GM18517 (cell line): ENCODE data around the gene HS3ST4.

Source experiments
- ATAC-seq: cut with Tn5 transposase; IDR thresholded peaks from one replicate; pipeline ENCODE4 v1.9.1; 2021; ENCODE audit warnings: mild to moderate bottlenecking, moderate library complexity; ENCODE audit not compliant: unreplicated experiment

Gene HS3ST4

DNA sequence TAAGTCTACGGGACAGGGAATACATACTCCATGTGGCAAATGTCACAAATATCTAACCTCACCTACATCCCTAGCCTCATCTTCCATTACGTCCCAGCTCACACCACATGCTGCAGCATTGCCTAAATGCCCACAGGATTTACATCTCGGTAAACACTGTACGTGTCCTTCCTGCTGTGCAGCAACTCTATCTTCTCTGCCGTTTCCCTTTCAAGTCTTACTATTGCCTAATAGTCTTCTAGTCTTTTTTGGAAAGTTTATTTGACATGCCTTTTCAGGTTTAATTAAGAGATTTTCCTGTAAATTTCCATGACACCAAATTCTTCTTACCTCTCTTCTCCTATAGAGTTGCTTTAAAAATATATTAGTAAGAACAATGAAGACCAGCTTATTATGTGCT lies 120.5 kb downstream of the HS3ST4 start:
- no peak for ATAC-seq

DNA sequence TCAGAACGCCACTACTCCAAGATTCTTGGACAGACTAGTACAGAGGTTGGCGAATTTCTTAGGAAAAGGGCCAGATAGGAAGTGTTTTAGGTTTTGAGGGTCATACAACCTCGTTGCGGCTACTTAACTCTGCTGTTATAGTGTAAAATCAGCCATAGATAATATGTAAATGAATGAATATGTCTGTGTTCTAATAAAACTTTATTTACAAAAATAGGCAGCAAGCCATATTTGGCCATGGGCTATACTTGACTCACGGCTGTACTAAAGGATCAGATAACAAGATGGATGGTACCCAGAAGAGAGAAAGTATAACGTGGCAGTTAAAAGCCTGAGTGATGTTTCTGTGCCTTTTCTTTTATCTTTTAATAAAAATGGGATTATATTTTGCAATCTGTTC lies 125.5 kb downstream of the HS3ST4 start:
- ATAC-seq: no peak

DNA sequence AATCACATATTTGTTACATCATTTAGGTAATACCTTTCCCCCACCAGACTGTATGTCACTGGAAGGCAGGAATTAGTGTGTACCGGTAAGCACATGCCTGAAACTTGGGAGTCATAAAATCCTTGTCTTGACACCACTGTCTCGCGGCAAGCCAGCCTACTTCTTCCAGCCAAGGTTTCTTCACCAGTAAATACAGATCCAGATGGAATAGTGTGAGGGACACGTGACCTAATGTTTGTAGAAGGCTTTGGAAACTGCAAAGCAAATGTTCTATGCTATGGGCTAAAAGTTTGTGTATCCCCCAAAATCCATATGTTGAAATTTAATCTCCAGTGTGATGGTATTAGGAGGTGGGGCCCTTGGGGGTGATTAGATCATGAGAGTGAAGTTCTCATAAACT lies 126.1 kb downstream of the HS3ST4 start:
- no peak for ATAC-seq

DNA sequence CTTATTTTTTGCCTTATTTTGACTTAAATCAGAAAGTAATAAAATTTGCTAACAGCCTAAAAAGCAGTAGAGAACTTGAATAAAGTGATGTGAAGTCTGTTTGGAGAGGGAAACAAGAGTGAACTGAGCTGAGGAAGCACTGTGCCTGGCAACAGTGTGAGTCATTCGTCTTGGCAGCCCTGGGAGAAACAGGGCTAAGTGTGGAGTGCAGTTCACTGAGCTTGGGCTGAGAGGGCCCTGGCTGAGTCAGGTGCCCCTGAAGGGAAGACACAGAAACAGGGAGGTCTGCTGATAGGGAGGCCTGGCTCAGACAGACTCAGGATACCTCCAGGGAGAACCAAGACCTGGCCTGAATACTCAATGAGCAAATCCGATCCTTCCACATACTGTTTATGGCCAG lies 132.1 kb downstream of the HS3ST4 start:
- no peak for ATAC-seq

DNA sequence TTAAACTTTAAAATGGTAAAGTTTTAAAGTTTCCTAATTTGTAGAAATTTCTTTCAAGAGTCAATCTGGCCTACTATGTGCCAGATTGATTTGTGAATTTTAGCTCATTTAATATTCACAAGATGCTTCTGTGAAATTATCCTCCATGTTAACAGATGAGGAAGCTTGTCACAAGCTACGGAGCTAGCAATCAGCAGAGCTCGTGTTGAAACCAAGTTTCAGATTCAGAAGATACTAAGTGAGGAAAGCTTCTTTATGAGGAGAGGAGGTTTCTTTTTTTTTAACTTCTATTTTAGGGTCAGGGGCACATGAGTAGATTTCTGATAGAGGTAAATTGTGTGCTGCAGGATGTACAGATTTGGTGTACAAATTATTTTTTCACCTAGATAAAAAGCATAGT lies 135.9 kb downstream of the HS3ST4 start:
- ATAC-seq: no peak

DNA sequence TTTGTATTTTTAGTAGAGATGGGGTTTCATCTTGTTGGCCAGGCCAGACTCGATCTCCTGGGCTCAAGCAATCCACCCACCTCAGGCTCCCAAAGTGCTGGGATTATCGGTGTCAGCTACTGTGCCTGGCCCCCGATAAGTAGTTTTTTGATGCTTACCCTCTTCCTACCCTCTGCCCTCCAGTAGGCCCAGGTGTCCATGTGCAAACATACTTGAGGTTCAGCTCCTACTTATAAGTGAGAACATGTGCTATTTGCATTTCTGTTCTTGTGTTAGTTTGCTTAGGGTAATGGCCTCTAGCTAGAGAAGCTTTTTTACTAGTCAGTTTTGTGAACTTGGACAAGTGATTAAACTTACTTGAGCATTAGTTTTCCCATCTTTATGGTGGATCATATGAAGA lies 136.8 kb downstream of the HS3ST4 start:
- no peak for ATAC-seq

DNA sequence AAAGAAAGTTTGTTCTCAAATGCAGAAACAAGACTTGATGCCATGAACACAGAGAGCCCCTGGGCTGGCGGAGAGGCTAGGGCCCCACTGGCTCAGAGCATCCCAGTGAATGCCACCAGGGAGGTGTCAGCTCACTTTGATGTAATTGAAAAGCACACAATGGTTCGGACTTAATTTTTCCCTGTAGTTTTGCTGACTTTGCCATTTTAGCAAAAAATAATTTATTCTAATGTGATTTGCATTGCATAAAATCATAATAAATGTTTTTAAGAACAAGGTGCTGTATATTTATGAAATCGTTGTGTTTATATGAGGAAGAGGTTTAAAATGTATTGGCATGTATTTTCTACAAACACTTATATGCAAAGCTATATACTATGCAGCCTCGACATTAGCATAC lies 140.5 kb downstream of the HS3ST4 start:
- no peak for ATAC-seq

DNA sequence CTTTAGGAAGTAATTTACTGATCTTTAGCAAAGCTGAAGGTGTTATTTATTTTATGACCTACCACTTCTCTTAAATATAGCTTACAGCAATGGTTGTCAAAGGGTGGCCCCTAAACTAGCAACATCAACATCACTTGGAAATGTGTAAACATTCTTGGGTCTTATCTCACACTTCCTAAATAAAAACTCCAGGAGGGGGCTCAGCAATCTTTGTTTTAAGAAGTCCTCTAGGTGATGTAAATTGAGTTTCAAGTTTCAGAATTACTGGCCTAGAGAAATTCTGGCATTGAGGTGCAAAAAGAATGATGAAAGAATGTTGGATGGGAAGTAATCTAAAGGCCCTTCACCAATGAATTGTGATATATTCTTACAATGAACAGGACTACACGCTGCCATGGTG lies 142.3 kb downstream of the HS3ST4 start:
- no peak for ATAC-seq

DNA sequence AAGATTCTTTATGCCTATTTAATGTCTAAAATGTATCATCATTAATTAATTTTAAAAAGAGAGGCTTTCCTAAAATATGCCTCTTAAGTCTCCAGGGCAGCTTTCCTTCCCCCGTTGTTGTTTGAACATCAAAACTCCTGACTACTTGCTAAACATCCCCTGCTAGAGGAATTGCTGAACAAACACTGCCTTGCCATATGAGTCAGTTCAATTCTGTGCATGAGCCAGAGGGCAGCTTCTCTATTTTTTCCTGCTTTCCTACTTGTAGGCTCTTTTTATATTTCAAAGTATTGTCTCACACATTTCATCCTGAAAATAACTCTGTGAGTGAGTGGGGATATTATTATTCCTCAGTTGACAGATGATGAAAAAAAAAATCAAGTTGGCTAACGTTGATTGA lies 143.4 kb downstream of the HS3ST4 start:
- no peak for ATAC-seq

DNA sequence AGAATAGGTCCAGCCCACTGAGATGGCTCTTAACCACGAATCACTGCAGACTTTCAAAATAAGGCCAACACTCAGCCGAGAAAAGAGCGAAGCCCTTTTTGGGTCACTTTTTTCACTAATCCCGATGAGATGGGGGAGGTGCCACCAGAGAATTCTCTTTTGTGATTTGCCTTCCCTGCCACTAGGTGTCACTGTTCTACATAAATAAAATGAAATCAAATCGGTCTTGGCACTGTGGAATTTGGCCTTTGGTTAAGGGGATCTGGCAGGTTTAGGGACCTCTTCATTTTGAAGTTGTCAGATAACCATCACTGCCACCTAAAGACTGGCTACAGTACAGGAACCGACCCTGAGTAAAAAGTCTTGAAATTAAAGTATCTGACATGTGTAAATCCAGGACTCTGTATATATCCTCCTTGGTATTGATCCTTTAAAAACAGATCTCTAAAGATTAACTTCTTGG lies 147.0 kb downstream of the HS3ST4 start:
- no peak for ATAC-seq

DNA sequence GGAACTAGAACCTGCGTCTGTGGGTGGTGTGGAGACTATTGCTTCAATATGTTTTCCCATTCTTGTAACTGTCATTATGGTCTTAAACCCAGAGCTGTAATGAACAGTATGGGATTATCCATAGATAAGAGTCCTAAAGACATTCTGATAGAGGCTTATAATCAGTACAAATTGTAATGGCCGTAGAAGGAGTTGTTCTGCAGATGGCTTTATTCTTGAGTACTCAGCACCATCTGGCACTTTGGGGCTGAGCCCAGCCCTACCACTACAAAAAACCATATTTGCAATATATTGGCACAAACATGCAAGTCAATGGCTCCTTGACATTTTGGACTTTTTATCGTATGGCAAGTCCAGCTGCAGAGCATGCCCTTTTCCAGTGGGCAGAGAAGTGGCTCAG lies 150.0 kb downstream of the HS3ST4 start:
- no peak for ATAC-seq

DNA sequence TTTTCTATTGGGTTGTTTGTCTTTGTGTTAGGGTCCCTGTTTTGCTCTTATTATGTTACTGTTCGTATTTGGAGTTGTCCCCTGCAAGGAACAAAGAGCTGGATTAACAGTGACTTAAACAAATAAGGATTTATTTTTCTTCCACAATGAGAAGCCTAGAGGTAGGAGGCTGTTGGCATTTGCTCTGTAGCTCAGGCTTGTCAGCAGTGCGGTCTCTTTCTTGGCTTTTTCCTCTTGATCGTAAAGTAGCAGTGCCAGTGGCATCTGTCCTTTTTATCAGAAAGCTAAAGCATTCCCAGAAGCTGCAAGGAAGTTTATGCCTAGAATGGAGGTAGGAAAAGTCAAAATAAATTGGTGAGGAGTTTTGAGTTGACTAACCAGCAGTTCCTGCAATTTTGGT lies 154.1 kb downstream of the HS3ST4 start:
- no peak for ATAC-seq

DNA sequence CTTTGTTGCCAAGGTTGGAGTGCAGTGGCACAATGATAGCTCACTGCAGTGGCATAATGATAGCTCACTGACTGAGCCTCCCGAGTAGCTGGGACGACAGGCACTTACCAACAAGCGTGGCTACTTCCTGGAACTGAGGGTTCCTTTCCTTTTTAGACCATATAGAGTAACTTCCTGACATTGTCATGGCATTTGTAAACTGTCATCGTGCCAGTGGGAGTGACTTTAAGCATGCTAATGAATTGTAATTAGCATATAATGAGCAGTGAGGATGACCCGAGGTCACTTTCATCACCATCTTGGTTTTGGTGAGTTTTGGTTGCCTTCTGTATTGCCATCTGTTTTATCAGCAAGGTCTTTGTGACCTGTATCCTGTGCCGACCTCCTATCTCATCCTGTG lies 162.4 kb downstream of the HS3ST4 start:
- ATAC-seq: no peak

DNA sequence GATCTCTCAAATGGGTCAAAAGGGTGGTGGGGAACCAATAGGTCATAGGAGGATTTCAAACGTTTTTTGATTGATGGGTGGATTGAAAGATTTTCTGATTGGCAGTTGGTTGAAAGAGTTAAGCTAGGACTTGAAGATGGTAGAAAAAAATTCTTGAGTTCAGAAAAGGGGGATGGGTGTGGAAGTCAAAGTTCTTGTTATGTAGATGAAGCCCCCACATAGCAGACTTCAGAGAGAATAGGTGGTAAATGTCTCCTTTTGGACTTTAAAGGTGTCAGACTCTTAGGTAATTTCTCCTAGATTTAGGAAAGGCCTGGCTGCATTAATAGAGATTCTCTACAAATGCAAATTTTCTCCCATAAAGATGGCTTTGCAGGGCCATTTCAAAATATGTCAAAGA lies 163.3 kb downstream of the HS3ST4 start:
- ATAC-seq: no peak

DNA sequence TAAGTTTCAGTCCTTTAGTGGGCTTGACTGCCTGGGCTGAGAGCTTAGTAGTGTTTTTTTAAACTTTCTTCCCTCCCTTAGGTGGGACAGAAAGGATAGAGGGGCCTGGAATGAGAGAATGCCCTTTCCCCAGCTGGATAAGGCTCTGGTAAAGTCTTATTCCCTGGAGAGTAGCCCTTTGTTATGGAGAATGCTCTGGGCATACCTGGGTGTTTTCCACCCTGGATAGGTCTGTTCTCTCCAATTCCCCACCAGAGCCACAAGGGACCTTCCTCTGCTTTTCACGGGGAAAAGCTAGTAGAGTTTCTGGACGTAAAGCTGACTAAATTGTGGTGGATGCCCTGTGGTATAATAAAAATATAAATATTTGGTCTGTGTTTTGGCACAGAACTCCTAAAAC lies 164.1 kb downstream of the HS3ST4 start:
- ATAC-seq: no peak

DNA sequence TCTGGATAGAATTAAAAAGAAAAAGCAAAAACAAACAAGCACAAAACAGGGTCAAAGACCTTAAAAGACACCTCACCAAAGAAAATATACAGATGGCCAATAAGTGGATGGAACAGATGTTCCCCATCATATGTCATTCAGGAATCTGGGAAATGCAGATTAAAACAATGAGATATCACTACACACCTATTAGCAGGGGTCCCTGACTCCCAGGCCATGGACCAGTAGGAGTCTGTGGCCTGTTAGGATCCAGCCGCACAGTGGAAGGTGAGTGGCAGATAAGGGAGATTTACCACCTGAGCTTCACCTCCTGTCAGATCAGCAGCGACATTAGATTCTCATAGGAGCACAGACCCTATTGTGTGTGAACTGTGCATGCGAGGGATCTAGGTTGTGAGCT lies 167.9 kb downstream of the HS3ST4 start:
- no peak for ATAC-seq

DNA sequence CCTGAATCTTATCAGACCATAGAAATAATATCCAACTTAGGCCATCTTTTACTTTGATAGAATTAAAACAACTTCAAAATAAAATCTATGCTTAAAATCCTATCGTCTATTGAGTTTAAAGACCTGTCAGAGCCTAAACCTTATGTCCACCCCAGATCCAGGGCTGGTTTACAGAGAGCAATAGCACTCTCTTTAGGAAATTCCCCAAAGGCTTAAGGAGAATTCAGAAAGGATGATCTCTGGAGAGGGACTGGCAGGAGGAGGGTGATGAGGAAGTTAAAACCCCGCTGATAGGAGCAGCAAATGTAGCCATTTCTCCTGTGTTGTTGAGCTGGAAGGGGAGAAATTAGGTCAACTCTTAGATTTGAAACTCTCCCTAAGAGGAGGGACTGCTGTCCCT lies 175.3 kb downstream of the HS3ST4 start:
- no peak for ATAC-seq

DNA sequence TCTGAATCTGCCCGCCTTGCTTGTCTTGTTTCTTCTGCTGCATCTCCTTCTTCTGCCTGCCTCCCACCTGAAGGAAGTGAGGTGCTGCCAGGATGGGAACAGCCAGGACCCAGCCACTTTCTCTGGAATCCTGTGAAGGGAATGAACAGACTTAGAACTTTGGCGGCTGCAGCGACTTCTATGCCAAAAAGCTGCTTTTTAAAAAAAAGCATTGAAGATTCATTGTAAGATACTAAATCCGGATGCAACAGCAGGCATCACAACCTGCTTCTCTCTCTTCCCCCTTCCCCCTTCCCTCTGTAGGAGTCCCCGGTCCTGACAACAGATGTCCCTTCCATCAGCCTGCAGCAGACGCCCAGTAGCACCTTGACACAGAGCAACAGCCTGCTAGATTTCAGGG lies 176.3 kb downstream of the HS3ST4 start:
- ATAC-seq: no peak

DNA sequence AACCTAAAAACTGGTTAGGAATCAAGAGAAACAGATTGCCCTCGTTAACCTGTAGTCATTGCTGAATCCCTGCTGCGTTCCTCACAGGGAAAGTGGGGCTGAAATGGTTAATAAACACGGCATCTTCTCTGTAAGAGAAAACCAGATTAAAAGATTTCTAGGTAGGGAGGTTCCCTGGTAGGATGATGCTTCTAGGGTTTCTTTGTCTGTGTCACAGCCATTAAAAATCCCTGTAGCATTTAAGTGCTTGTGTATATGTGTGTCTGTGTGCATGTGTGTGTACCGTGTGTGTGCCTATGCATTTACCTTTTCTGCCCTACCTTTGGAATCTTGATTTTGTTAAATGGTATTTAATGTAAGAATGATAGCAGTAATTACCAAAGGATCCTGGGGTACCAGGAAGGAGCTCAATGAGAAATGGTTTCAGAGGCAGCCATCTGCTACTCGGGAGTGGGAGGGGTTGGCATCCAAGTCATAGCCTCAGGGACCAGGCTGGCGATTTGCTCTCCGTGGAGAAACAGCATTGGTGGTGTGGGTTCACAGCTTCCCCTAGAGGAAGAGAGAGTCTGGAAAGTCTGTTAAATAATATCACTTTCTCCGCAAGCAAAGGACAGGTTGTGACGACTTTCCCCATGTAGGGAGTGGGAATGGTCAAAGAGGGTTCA lies 177.1 kb downstream of the HS3ST4 start:
- ATAC-seq: no peak

DNA sequence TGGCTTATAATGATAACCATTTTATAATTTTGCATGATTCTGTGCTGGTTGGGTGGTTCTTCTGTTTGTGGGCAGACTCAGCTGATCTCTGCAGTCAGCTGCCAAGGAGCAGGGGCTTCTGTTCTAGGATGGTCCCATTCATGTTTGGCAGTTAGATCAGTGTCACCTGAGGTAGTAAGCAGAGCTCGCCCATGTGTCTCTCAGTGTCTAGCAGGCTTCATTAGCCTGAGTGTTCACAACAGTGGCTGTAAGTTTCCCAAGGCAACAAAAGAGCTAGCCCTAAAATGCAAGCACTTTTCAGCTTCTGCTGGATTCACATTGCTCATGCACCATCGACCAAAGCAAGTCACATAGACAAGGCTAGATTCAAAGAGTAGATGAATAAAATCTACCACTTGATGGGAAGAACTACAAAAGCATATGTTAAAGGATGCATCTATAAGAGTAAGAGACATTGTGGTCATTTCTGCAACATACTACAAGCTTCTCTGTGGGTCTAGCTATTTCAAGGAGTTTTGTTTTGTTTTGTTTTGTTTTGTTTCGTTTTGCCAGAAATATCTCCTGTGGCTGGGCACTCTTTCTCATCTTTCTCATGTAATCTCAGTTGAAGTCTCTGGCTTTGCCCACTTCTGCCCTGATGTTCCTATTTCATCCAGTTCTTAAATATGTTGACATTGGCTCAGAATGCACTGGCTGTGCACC lies 180.8 kb downstream of the HS3ST4 start:
- ATAC-seq: no peak

DNA sequence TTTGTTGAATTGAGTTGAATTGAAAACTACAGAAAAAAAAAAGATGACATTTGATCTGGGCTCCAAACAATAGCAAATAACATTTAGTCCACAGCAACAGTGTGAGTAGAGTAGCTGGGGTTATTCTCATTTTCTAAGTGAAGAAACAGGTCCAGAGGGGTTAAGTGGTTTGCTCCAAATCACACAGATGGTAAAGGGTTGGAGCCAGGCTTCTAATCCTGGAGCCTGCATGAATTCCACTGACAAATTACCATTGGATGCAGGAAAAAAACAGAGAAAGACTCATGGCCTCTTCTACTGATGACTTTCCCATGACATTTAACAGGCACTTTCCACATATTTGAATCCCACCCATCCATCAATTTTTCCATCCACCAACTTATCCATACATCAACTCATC lies 182.4 kb downstream of the HS3ST4 start:
- no peak for ATAC-seq

DNA sequence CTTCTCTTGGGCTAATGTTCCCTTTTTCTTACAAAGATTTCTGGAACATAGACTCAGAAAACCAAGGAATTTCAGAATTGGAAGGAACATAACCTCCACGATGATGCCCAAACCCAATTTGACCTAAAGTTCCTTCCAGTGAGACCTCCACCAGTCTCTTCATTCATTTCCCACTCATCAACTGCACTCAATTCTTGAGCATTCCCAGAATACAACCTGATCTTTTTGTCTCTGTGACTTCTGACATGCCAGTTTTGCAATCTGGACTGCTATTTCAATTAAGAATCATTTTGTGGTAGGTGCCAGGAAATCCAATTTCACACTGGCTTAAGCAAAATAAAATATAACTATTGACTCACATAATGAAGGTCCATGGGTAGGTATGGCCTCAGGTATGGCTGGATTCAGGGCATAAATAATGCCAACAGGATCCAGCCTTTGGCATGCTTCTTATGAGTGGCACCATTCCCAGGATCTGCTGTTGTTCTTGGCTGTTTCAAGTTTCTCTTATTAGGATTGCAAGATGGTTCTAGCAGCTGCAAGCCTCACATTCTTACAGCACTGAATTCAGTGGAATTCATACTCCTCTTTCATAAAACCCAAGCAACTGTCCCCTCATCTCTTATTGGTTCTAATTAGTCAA lies 184.3 kb downstream of the HS3ST4 start:
- ATAC-seq: no peak
